GM19467 (cell line): ENCODE measurements around the gene HFE.
"Not testable (repeated sequence)": the region's sequence is repeated elsewhere in the genome, so short reads cannot be mapped to it uniquely, and the experiment has no call there.

Experiments
- ATAC-seq: cut with Tn5 transposase; IDR thresholded peaks from one replicate; pipeline ENCODE4 v1.9.1; 2021; ENCODE audit warnings: mild to moderate bottlenecking, moderate library complexity; ENCODE audit not compliant: unreplicated experiment

The HFE gene

GRCh38 chr6:26105842-26106241, 18.6 kb downstream of the HFE start:
- ATAC-seq = no peak

- ATAC-seq = no peak
Measured at GRCh38 chr6:26107935-26108334, 20.7 kb downstream of the HFE start.

- no peak for ATAC-seq
Measured at GRCh38 chr6:26109772-26110171, 22.5 kb downstream of the HFE start.

- no peak for ATAC-seq
Measured at GRCh38 chr6:26113570-26113969, 26.3 kb downstream of the HFE start.

- no peak for ATAC-seq
Measured at GRCh38 chr6:26115226-26115625, 28.0 kb downstream of the HFE start.

- ATAC-seq = no peak
Measured at GRCh38 chr6:26116267-26116666, 29.0 kb downstream of the HFE start.

GRCh38 chr6:26118999-26119398, 31.8 kb downstream of the HFE start:
- no peak for ATAC-seq

GRCh38 chr6:26120115-26120514, 32.9 kb downstream of the HFE start:
- not testable (repeated sequence) for ATAC-seq

GRCh38 chr6:26120807-26121140, 33.5 kb downstream of the HFE start:
- ATAC-seq = no peak

GRCh38 chr6:26121141-26122004, 34.1 kb downstream of the HFE start:
- no peak for ATAC-seq

- ATAC-seq = no peak
Measured at GRCh38 chr6:26122005-26122388, 34.8 kb downstream of the HFE start.

GRCh38 chr6:26122402-26122792, 35.2 kb downstream of the HFE start:
- ATAC-seq = no peak

GRCh38 chr6:26122793-26123674, 35.8 kb downstream of the HFE start:
- peak; percentile 41 for ATAC-seq

GRCh38 chr6:26123675-26123946, 36.4 kb downstream of the HFE start:
- ATAC-seq = no peak

- peak; percentile 67 for ATAC-seq
Measured at GRCh38 chr6:26123947-26124780, 36.9 kb downstream of the HFE start.

GRCh38 chr6:26124781-26125685, 37.8 kb downstream of the HFE start:
- no peak for ATAC-seq

- no peak for ATAC-seq
Measured at GRCh38 chr6:26126394-26127235, 39.4 kb downstream of the HFE start.

- no peak for ATAC-seq
Measured at GRCh38 chr6:26128013-26128771, 41.0 kb downstream of the HFE start.

GRCh38 chr6:26129656-26130055, 42.4 kb downstream of the HFE start:
- no peak for ATAC-seq
